ENCODE data around the gene MNT.

MNT gene

GRCh38 chr17:2427910-2428309 lies 27.1 kb upstream of the MNT start:
- Mint-ChIP-seq H3K36me3 (peaks cover 14% of the 10 kb centered on the region), H3K4me3 (no peak overlapping the region), H3K9me3 (no peaks in the 10 kb centered on the region), H3K27ac (no peak overlapping the region), H3K4me1 (no peaks in the 10 kb centered on the region), H3K27me3 (no peaks in the 10 kb centered on the region)
- ATAC-seq (ENCODE audit: low read depth) (no peak), DNase-seq (ENCODE audit: low spot score in 2 of 2) (no peak)

GRCh38 chr17:2427215-2427614 lies 26.4 kb upstream of the MNT start:
- Mint-ChIP-seq H3K27me3 (no peaks in the 10 kb centered on the region), H3K9me3 (no peaks in the 10 kb centered on the region), H3K4me1 (no peaks in the 10 kb centered on the region), H3K27ac (no peak overlapping the region), H3K36me3 (peaks cover 11% of the 10 kb centered on the region), H3K4me3 (no peak overlapping the region)
- no peak for ATAC-seq (ENCODE audit: low read depth)
- no peak for DNase-seq (ENCODE audit: low spot score in 2 of 2)

GRCh38 chr17:2423271-2423670 lies 22.4 kb upstream of the MNT start:
- H3K4me3 Mint-ChIP-seq = no peak overlapping the region
- peaks cover 15% of the 10 kb centered on the region for H3K36me3 Mint-ChIP-seq
- H3K27me3 Mint-ChIP-seq = no peaks in the 10 kb centered on the region
- no peak for ATAC-seq (ENCODE audit: low read depth)
- H3K4me1 Mint-ChIP-seq = no peaks in the 10 kb centered on the region
- no peak for DNase-seq (ENCODE audit: low spot score in 2 of 2)
- peak overlapping the region; percentile 42 for H3K27ac Mint-ChIP-seq
- H3K9me3 Mint-ChIP-seq = no peaks in the 10 kb centered on the region

DNA sequence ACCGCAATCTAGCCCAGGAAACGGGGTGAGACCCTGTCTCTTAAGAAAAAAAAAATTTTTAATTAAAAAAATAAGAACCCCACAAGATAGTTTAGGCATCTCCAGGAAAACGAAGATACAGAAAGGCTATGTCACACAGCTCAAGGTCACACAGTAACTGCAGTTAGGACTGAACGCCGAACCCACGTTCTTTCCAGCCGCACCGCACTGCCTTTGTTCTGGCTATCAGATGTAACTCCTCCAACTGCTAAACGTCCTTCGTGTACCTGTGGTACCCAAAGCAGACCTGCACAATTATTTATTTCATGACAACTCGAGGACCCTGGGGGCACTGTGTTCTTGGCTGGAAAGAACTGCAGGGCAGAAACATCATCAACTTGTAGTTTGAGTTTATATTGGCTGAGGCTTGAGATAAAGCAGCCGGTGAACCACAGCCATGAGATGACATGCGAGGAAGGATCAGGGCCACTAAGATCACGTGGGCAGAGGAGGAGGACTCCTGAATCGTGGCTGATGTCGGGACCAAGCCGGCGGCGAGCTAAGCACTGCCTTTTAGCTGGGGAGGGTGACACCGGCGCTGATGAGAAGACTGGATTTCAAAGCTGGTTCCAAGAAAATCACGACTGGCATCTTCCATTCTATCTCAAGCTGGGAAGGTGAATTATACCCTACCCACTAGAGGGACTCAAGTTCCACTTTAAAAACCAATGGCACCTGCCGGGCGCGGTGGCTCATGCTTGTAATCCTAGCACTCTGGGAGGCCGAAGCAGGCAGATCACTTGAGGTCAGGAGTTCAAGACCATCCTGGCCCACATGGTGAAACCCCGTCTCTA lies 20.7 kb upstream of the MNT start:
- H3K27ac Mint-ChIP-seq = no peak overlapping the region
- DNase-seq (ENCODE audit: low spot score in 2 of 2) = no peak
- H3K36me3 Mint-ChIP-seq = peaks cover 15% of the 10 kb centered on the region
- no peaks in the 10 kb centered on the region for H3K9me3 Mint-ChIP-seq
- H3K27me3 Mint-ChIP-seq = no peaks in the 10 kb centered on the region
- H3K4me3 Mint-ChIP-seq = no peak overlapping the region
- H3K4me1 Mint-ChIP-seq = no peaks in the 10 kb centered on the region
- ATAC-seq (ENCODE audit: low read depth) = no peak

GRCh38 chr17:2420176-2420575 lies 19.3 kb upstream of the MNT start:
- DNase-seq (ENCODE audit: low spot score in 2 of 2) (no peak), ATAC-seq (ENCODE audit: low read depth) (no peak)
- Mint-ChIP-seq H3K4me3 (no peak overlapping the region), H3K4me1 (peaks cover 2% of the 10 kb centered on the region), H3K27me3 (no peaks in the 10 kb centered on the region), H3K27ac (no peak overlapping the region), H3K36me3 (peaks cover 9% of the 10 kb centered on the region), H3K9me3 (no peaks in the 10 kb centered on the region)

DNA sequence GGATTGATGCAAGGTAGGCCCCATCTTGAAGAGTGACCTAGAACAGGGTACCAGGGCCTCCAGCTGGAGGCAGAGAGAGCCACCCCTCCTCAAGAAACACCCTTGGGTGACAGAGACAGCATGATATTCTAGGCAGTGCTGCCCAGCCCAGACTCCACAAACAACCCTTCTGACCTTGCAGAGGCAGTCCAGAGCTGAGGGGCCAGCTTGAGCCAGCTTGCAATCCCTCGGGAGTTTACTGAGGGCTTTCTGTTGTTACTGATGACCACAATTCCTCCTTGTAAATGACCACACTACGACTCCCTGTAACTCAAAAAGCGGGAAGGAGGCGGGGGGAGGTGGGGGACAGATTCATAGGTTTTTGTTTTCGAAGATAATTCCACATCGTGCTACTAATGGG lies 18.6 kb upstream of the MNT start:
- H3K4me1 Mint-ChIP-seq = peaks cover 2% of the 10 kb centered on the region
- no peak overlapping the region for H3K27ac Mint-ChIP-seq
- H3K4me3 Mint-ChIP-seq = no peak overlapping the region
- no peak for DNase-seq (ENCODE audit: low spot score in 2 of 2)
- H3K27me3 Mint-ChIP-seq = no peaks in the 10 kb centered on the region
- no peak for ATAC-seq (ENCODE audit: low read depth)
- H3K9me3 Mint-ChIP-seq = no peaks in the 10 kb centered on the region
- peaks cover 9% of the 10 kb centered on the region for H3K36me3 Mint-ChIP-seq

DNA sequence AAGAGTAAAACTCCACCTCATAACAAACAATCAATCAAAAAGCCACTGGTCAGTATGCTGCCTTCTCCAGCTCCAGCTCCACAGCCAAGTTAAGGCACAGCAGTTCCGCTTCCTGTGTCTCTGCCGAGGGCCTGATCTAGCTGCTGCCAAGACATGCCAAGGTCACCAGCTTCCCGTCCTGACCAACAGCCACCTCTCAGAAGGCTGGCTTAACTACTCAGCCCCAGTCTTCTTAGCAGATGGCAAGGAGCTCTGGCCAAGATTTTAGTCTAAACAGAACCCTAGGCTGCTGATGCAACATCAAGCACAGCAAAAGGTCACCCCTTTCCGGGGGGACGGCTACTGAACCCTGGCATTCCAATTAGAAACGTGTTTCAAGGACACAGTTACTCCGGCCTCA lies 17.7 kb upstream of the MNT start:
- H3K36me3 Mint-ChIP-seq = peaks cover 7% of the 10 kb centered on the region
- no peak overlapping the region for H3K4me3 Mint-ChIP-seq
- DNase-seq (ENCODE audit: low spot score in 2 of 2) = no peak
- H3K9me3 Mint-ChIP-seq = no peaks in the 10 kb centered on the region
- ATAC-seq (ENCODE audit: low read depth) = no peak
- H3K27ac Mint-ChIP-seq = no peak overlapping the region
- H3K4me1 Mint-ChIP-seq = peaks cover 2% of the 10 kb centered on the region
- H3K27me3 Mint-ChIP-seq = no peaks in the 10 kb centered on the region

DNA sequence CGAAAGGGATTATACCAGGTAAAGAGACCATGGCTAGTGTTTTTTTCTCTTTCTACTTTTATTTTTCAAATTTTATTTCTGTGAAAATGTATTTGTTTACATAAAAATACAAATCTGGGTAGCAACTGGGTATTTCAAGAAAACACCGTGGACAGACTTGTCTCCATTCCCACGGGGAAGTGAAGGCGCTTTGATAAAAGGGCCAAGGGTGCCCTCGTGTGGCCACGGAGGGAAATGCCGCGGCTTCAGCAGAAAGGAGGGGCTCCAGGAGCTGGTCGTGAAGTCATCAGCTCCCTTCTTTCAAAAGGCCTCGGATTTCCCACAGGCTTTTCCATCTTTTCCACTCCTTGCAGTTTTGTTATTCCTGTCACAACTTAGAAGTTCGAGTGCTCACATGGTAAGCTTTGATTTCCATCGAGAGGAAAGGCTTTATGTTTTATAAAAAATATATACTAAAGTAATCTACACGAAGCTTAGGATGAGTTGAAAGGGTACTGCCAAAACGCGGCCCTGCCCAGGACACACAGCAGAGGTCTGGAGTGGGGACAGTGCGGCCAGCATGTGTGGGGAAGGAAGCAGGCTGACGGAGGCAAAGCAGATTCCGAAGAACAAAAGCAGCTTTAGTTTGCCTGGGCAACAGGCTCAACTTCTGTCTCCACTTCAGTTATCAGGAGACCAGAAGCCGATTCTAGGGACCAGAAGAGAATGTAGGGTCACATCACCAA lies 15.3 kb upstream of the MNT start:
- Mint-ChIP-seq H3K4me3 (no peak overlapping the region), H3K27me3 (no peaks in the 10 kb centered on the region), H3K27ac (peak overlapping the region; percentile 35), H3K36me3 (peaks cover 6% of the 10 kb centered on the region), H3K9me3 (no peaks in the 10 kb centered on the region), H3K4me1 (peaks cover 2% of the 10 kb centered on the region)
- ATAC-seq (ENCODE audit: low read depth) (peak; percentile 90), DNase-seq (ENCODE audit: low spot score in 2 of 2) (peak; percentile 87 to 92)

DNA sequence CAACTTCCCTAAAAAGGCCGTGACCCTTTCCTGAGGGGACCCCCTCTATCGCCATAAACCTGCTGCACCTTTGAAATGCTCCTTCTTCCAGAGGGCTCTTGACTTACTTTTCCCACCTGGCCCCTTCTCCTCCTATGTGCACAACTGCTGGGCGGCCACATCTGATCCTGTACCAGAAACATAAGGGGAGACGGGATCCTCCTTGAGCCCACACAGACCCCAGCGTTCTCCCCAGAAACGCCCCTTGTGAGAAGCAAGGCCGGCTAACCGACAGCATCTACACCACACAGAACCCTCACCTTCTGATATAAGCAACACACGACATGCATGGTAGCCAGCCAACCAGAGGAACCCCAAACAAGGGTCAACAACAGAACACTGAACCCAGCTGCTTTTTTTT lies 14.2 kb upstream of the MNT start:
- Mint-ChIP-seq H3K27ac (no peak overlapping the region), H3K4me3 (no peak overlapping the region), H3K4me1 (peaks cover 2% of the 10 kb centered on the region), H3K9me3 (no peaks in the 10 kb centered on the region), H3K36me3 (peaks cover 8% of the 10 kb centered on the region), H3K27me3 (no peaks in the 10 kb centered on the region)
- ATAC-seq (ENCODE audit: low read depth) (no peak), DNase-seq (ENCODE audit: low spot score in 2 of 2) (no peak)

GRCh38 chr17:2414446-2415064 lies 13.7 kb upstream of the MNT start:
- H3K27ac Mint-ChIP-seq = no peak overlapping the region
- peaks cover 6% of the 10 kb centered on the region for H3K36me3 Mint-ChIP-seq
- ATAC-seq (ENCODE audit: low read depth) = no peak

GRCh38 chr17:2412561-2413021 lies 11.7 kb upstream of the MNT start:
- no peak overlapping the region for H3K4me3 Mint-ChIP-seq
- ATAC-seq (ENCODE audit: low read depth) = no peak
- peaks cover 6% of the 10 kb centered on the region for H3K36me3 Mint-ChIP-seq
- H3K27me3 Mint-ChIP-seq = no peaks in the 10 kb centered on the region
- no peaks in the 10 kb centered on the region for H3K9me3 Mint-ChIP-seq
- H3K4me1 Mint-ChIP-seq = peaks cover 2% of the 10 kb centered on the region
- DNase-seq (ENCODE audit: low spot score in 2 of 2) = no peak
- no peak overlapping the region for H3K27ac Mint-ChIP-seq

More at GRCh38 chr17:2414446-2415064, 13.7 kb upstream of the MNT start:
- Mint-ChIP-seq H3K9me3 (no peaks in the 10 kb centered on the region), H3K4me1 (peaks cover 2% of the 10 kb centered on the region), H3K4me3 (no peak overlapping the region), H3K27me3 (no peaks in the 10 kb centered on the region)
- no peak for DNase-seq (ENCODE audit: low spot score in 2 of 2)

- Mint-ChIP-seq H3K4me3 (no peak overlapping the region), H3K27me3 (no peaks in the 10 kb centered on the region), H3K9me3 (no peaks in the 10 kb centered on the region), H3K36me3 (peaks cover 6% of the 10 kb centered on the region), H3K4me1 (no peaks in the 10 kb centered on the region), H3K27ac (no peak overlapping the region)
- ATAC-seq (ENCODE audit: low read depth) = no peak
- no peak for DNase-seq (ENCODE audit: low spot score in 2 of 2)
These were observed 10.1 kb upstream of the MNT start for GRCh38 chr17:2410951-2411350.

GRCh38 chr17:2406903-2407790 lies 6.3 kb upstream of the MNT start:
- H3K27ac Mint-ChIP-seq = no peak overlapping the region
- H3K36me3 Mint-ChIP-seq = peaks cover 9% of the 10 kb centered on the region
- peaks cover 3% of the 10 kb centered on the region for H3K4me1 Mint-ChIP-seq
- no peaks in the 10 kb centered on the region for H3K27me3 Mint-ChIP-seq
- no peak for DNase-seq (ENCODE audit: low spot score in 2 of 2)
- ATAC-seq (ENCODE audit: low read depth) = no peak
- H3K4me3 Mint-ChIP-seq = no peak overlapping the region
- no peaks in the 10 kb centered on the region for H3K9me3 Mint-ChIP-seq
